ENCODE data around the gene TLE2.

Gene TLE2

GRCh38 chr19:3004522-3004921 is 24.6 kb downstream of the TLE2 start:
- WGBS, 2 donors (ENCODE audit: extremely low coverage in 2 of 2, insufficient read length in 2 of 2, insufficient replicate concordance in 1 of 2) = no CpG with 5 or more reads among the region's 4 CpGs
- no peak overlapping the region for H2AK5ac ChIP-seq (ENCODE audit: low read depth, low read length)

DNA sequence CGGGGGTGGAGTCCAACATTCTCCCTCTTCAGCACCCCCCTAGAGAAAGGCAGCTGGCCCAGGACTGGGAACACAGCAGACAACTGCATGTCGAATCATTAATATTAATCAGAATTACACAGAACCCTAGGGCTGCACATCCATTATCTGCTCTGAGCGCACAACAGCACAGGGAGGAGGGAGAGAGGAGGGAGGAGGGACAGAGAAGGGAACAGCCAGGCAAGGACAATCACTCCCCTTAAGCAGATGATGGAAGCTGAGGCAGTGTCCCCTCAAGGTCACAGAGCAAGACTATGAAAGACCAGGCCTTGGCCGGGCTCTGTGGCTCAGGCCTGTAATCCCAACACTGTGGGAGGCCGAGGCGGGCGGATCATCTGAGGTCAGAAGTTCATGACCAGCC is 26.0 kb downstream of the TLE2 start:
- Histone ChIP-seq H2AFZ (ENCODE audit: low read length) (no peak overlapping the region), H2BK12ac (ENCODE audit: low read length) (no peak overlapping the region), H2BK120ac (ENCODE audit: low read depth, low read length) (no peak overlapping the region), H3K23ac (ENCODE audit: low read depth, low read length, poor library complexity) (no peak overlapping the region), H3K27ac (replicated peaks; ENCODE audit: low read length) (no peak overlapping the region), H3K36me3 (replicated peaks in 1 of 2; ENCODE audit: control insufficient read depth in 2 of 2, insufficient read depth in 2 of 2, low read length in 2 of 2) (no peaks in the 10 kb centered on the region), H4K91ac (ENCODE audit: low read depth, low read length, poor library complexity) (no peak overlapping the region), H3K18ac (ENCODE audit: low read length) (no peak overlapping the region), H3K4me3 (ENCODE audit: low read length in 2 of 2) (no peak overlapping the region), H3K9me3 (replicated peaks in 1 of 2; ENCODE audit: control insufficient read depth in 2 of 2, insufficient read depth in 1 of 2, low read depth in 1 of 2, low read length in 2 of 2) (no peaks in the 10 kb centered on the region), H2BK5ac (ENCODE audit: low read length) (peak overlapping the region; percentile 24), H3K79me1 (ENCODE audit: low read depth, low read length) (no peaks in the 10 kb centered on the region), H2BK15ac (ENCODE audit: low read length) (no peak overlapping the region), H3K9ac (ENCODE audit: low read depth, low read length, poor library complexity) (no peak overlapping the region), H3K14ac (ENCODE audit: low read length) (no peak overlapping the region), H3K4me2 (ENCODE audit: insufficient read depth, low read length, poor library complexity, severe bottlenecking) (no peak overlapping the region), H3K27me3 (ENCODE audit: control insufficient read depth in 3 of 3, insufficient read depth in 3 of 3, low read depth in 1 of 3, low read length in 3 of 3) (peaks cover 0 to 20% (median 0%) of the 10 kb centered on the region in 3 experiments), H4K8ac (ENCODE audit: low read depth, low read length) (no peak overlapping the region), H2AK5ac (ENCODE audit: low read depth, low read length) (no peak overlapping the region), H3K4ac (ENCODE audit: low read length) (no peak overlapping the region), H3K4me1 (ENCODE audit: control insufficient read depth in 2 of 2, insufficient read depth in 1 of 2, low read depth in 1 of 2, low read length in 2 of 2) (peaks cover 2 to 3% of the 10 kb centered on the region in 2 donors)
- DNase-seq (ENCODE audit: low spot score) = no peak
- no CpG with 5 or more reads among the region's 7 CpGs for WGBS, 2 donors (ENCODE audit: extremely low coverage in 2 of 2, insufficient read length in 2 of 2, insufficient replicate concordance in 1 of 2)

More at GRCh38 chr19:3004522-3004921, 24.6 kb downstream of the TLE2 start:
- no peak overlapping the region for H2BK12ac ChIP-seq (ENCODE audit: low read length)
- H3K4me1 ChIP-seq (ENCODE audit: control insufficient read depth in 2 of 2, insufficient read depth in 1 of 2, low read depth in 1 of 2, low read length in 2 of 2) = peaks cover 2 to 3% of the 10 kb centered on the region in 2 donors
- no peak overlapping the region for H3K23ac ChIP-seq (ENCODE audit: low read depth, low read length, poor library complexity)
- no peak overlapping the region for H3K14ac ChIP-seq (ENCODE audit: low read length)
- no peaks in the 10 kb centered on the region for H3K36me3 ChIP-seq (replicated peaks in 1 of 2; ENCODE audit: control insufficient read depth in 2 of 2, insufficient read depth in 2 of 2, low read length in 2 of 2)
- no peak overlapping the region for H2BK5ac ChIP-seq (ENCODE audit: low read length)
- H3K4ac ChIP-seq (ENCODE audit: low read length) = no peak overlapping the region
- H3K27me3 ChIP-seq (ENCODE audit: control insufficient read depth in 3 of 3, insufficient read depth in 3 of 3, low read depth in 1 of 3, low read length in 3 of 3) = peaks cover 0 to 26% (median 2%) of the 10 kb centered on the region in 3 experiments
- H2AFZ ChIP-seq (ENCODE audit: low read length) = no peak overlapping the region
- no peak overlapping the region for H3K27ac ChIP-seq (replicated peaks; ENCODE audit: low read length)
- H3K4me3 ChIP-seq (ENCODE audit: low read length in 2 of 2) = no peak overlapping the region
- no peak overlapping the region for H4K91ac ChIP-seq (ENCODE audit: low read depth, low read length, poor library complexity)
- no peak overlapping the region for H2BK15ac ChIP-seq (ENCODE audit: low read length)
- H3K18ac ChIP-seq (ENCODE audit: low read length) = no peak overlapping the region
- H3K4me2 ChIP-seq (ENCODE audit: insufficient read depth, low read length, poor library complexity, severe bottlenecking) = no peak overlapping the region
- H2BK120ac ChIP-seq (ENCODE audit: low read depth, low read length) = no peak overlapping the region
- no peaks in the 10 kb centered on the region for H3K79me1 ChIP-seq (ENCODE audit: low read depth, low read length)
- H4K8ac ChIP-seq (ENCODE audit: low read depth, low read length) = no peak overlapping the region
- no peak for DNase-seq (ENCODE audit: low spot score)
- no peaks in the 10 kb centered on the region for H3K9me3 ChIP-seq (replicated peaks in 1 of 2; ENCODE audit: control insufficient read depth in 2 of 2, insufficient read depth in 1 of 2, low read depth in 1 of 2, low read length in 2 of 2)
- no peak overlapping the region for H3K9ac ChIP-seq (ENCODE audit: low read depth, low read length, poor library complexity)

GRCh38 chr19:3001235-3001800 is 27.8 kb downstream of the TLE2 start:
- H2BK15ac ChIP-seq (ENCODE audit: low read length) = no peak overlapping the region

GRCh38 chr19:2998642-2999041 is 30.4 kb downstream of the TLE2 start:
- H3K18ac ChIP-seq (ENCODE audit: low read length) = no peak overlapping the region
- no peak overlapping the region for H2BK12ac ChIP-seq (ENCODE audit: low read length)
- no peak overlapping the region for H3K14ac ChIP-seq (ENCODE audit: low read length)
- H3K4me2 ChIP-seq (ENCODE audit: insufficient read depth, low read length, poor library complexity, severe bottlenecking) = no peak overlapping the region
- H3K4ac ChIP-seq (ENCODE audit: low read length) = no peak overlapping the region
- no peak overlapping the region for H4K91ac ChIP-seq (ENCODE audit: low read depth, low read length, poor library complexity)
- H3K79me1 ChIP-seq (ENCODE audit: low read depth, low read length) = no peaks in the 10 kb centered on the region
- no peak overlapping the region for H3K4me3 ChIP-seq (ENCODE audit: low read length in 2 of 2)
- peaks cover 0 to 3% of the 10 kb centered on the region in 2 donors for H3K4me1 ChIP-seq (ENCODE audit: control insufficient read depth in 2 of 2, insufficient read depth in 1 of 2, low read depth in 1 of 2, low read length in 2 of 2)
- H2BK15ac ChIP-seq (ENCODE audit: low read length) = no peak overlapping the region
- H3K9ac ChIP-seq (ENCODE audit: low read depth, low read length, poor library complexity) = no peak overlapping the region
- H3K27ac ChIP-seq (replicated peaks; ENCODE audit: low read length) = no peak overlapping the region
- no peak overlapping the region for H2AK5ac ChIP-seq (ENCODE audit: low read depth, low read length)
- H2BK120ac ChIP-seq (ENCODE audit: low read depth, low read length) = no peak overlapping the region
- DNase-seq (ENCODE audit: low spot score) = no peak
- H3K36me3 ChIP-seq (replicated peaks in 1 of 2; ENCODE audit: control insufficient read depth in 2 of 2, insufficient read depth in 2 of 2, low read length in 2 of 2) = no peaks in the 10 kb centered on the region
- H2BK5ac ChIP-seq (ENCODE audit: low read length) = no peak overlapping the region
- no CpG with 5 or more reads among the region's 11 CpGs for WGBS, 2 donors (ENCODE audit: extremely low coverage in 2 of 2, insufficient read length in 2 of 2, insufficient replicate concordance in 1 of 2)
- no peak overlapping the region for H4K8ac ChIP-seq (ENCODE audit: low read depth, low read length)
- H3K9me3 ChIP-seq (replicated peaks in 1 of 2; ENCODE audit: control insufficient read depth in 2 of 2, insufficient read depth in 1 of 2, low read depth in 1 of 2, low read length in 2 of 2) = no peaks in the 10 kb centered on the region
- H3K27me3 ChIP-seq (ENCODE audit: control insufficient read depth in 3 of 3, insufficient read depth in 3 of 3, low read depth in 1 of 3, low read length in 3 of 3) = peaks cover 0 to 9% (median 0%) of the 10 kb centered on the region in 3 experiments
- H2AFZ ChIP-seq (ENCODE audit: low read length) = no peak overlapping the region
- H3K23ac ChIP-seq (ENCODE audit: low read depth, low read length, poor library complexity) = no peak overlapping the region

More at GRCh38 chr19:3001235-3001800, 27.8 kb downstream of the TLE2 start:
- Histone ChIP-seq H2BK12ac (ENCODE audit: low read length) (no peak overlapping the region), H3K4me1 (ENCODE audit: control insufficient read depth in 2 of 2, insufficient read depth in 1 of 2, low read depth in 1 of 2, low read length in 2 of 2) (peaks cover 2 to 3% of the 10 kb centered on the region in 2 donors), H3K4me2 (ENCODE audit: insufficient read depth, low read length, poor library complexity, severe bottlenecking) (no peak overlapping the region), H2BK120ac (ENCODE audit: low read depth, low read length) (no peak overlapping the region), H2AFZ (ENCODE audit: low read length) (no peak overlapping the region), H3K9ac (ENCODE audit: low read depth, low read length, poor library complexity) (no peak overlapping the region), H3K36me3 (replicated peaks in 1 of 2; ENCODE audit: control insufficient read depth in 2 of 2, insufficient read depth in 2 of 2, low read length in 2 of 2) (no peaks in the 10 kb centered on the region), H3K18ac (ENCODE audit: low read length) (peak overlapping the region; percentile 17), H3K23ac (ENCODE audit: low read depth, low read length, poor library complexity) (no peak overlapping the region), H3K14ac (ENCODE audit: low read length) (no peak overlapping the region), H3K4me3 (ENCODE audit: low read length in 2 of 2) (no peak overlapping the region), H2BK5ac (ENCODE audit: low read length) (no peak overlapping the region), H4K91ac (ENCODE audit: low read depth, low read length, poor library complexity) (no peak overlapping the region), H3K27ac (replicated peaks; ENCODE audit: low read length) (no peak overlapping the region), H4K8ac (ENCODE audit: low read depth, low read length) (no peak overlapping the region), H3K9me3 (replicated peaks in 1 of 2; ENCODE audit: control insufficient read depth in 2 of 2, insufficient read depth in 1 of 2, low read depth in 1 of 2, low read length in 2 of 2) (no peaks in the 10 kb centered on the region), H2AK5ac (ENCODE audit: low read depth, low read length) (no peak overlapping the region), H3K27me3 (ENCODE audit: control insufficient read depth in 3 of 3, insufficient read depth in 3 of 3, low read depth in 1 of 3, low read length in 3 of 3) (peaks cover 0 to 29% (median 0%) of the 10 kb centered on the region in 3 experiments), H3K4ac (ENCODE audit: low read length) (no peak overlapping the region), H3K79me1 (ENCODE audit: low read depth, low read length) (no peaks in the 10 kb centered on the region)
- DNase-seq (ENCODE audit: low spot score) = no peak
- no CpG with 5 or more reads among the region's 6 CpGs for WGBS, 2 donors (ENCODE audit: extremely low coverage in 2 of 2, insufficient read length in 2 of 2, insufficient replicate concordance in 1 of 2)

All from neuronal stem cell (in vitro differentiated cells).